CD4-positive, alpha-beta T cell treated with Interleukin-6 for 4 hours (primary cell): ENCODE data around the gene CLDN6.
A peak's percentile ranks its signal among the peaks of the same experiment; 100 is the strongest.

ENCODE experiments used
- DNase-seq: peaks from one replicate; pipeline ENCODE4 v3.0.0-alpha.2; 2020; ENCODE audit warnings: mixed read lengths

CLDN6 gene

DNA sequence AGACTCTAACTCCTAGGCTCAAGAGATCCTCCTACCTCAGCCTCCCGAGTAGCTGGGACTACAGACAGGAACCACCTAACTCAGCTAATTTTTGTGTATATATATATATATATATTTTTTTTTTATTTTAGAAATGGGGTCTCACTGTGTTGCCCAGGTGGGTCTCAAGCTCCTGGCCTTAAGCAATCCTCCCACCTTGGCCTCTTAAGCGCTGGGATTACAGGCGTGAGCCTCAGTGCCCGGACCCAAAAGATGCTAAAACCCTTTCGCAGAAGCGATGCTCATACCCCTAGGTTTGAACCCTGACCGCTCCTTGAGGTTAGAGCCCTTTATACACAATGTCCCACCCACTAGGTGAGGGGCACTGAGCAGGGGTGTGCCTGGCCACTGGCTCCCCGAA is 7.5 kb downstream of the CLDN6 start:
- no peak for DNase-seq

DNA sequence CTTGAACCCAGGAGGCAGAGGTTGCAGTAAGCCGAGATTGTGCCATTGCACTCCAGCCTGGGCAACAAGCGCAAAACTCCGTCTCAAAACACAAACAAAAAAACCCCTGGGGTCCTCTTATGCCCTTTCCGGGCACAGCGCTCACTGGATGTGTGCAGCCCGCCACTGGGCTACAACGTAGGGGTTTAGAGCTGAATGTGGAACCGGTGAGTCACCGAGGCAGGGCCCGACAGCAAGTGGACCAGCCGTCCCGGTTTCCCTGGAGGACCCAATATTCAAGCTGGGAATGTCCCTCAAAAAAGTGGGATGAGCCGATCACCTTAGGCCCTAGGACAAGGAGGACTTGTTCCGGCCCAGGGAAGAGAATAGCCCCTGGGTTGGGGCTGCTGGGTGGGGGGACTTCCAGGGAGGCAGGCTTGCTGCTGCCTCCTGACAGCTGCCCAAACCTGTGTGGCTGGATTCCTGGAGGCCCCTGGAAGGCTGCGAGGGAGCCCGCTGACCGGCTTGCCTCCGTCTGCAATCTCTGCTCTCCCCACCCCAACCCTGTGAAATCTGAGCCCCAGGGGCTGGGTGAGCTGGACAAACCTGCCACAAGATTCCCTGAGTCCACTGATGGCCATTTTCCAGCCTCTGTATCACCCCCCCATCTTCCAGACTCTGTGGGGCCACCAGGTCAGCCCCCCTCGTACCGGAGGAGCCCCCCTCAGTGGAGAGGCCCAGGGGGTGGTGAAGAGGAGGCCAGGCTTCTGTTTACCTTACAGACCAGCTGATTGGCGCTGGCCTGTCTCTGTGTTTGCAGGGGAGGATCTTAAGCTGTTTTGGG is 8.2 kb downstream of the CLDN6 start:
- no peak for DNase-seq

DNA sequence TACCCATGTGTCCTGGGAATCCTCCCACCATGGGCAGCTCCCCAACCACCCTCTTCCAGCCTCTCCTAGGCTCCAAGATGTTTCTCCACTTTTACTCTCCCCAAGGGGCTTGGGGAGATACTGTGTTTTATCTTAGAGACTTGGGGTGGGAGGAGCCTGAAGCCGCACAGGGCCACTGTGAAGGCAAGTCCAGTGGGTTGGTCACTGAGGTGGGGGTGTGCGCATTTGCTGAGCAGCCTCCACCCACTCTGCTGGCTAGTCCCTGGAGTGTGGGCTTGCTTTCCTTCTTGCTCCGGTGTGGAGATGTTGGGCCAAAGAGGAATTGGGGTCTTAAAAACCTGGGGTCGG is 9.3 kb downstream of the CLDN6 start:
- no peak for DNase-seq

DNA sequence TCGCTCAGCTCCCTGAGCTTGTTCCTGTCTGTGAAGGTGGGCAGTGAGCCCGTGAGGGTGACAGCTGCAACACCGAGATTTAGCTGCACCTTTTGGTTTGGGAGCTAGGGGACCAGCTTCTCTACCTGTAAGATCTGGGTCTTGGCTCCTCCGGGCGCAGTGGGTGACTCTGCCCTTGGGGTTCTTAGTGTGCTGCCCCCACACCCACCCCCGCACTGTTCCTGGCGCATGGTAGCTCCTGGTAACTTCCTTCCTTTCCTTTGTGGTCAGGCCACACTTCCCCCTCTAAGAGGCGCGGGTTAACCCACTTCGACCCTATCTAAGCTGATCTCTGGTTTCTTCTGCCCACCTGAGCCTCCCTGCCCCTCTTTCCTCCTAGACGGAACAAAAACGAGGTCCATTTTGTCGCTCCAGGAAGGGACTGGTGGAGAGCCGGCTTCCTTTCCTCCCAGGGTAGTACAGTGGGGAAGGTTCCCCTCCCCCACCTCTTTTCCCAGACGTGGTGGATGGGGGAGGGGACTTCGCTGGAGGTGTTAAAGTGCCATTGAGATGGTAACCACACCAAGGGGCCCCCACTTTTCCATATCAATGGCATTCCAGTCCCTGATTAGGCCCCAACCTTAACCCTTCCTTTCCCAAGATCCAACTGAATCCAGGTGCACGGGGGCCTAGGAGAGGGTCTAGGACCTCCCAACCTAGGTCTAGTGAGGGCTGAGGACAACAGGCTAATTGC is 9.9 kb downstream of the CLDN6 start:
- DNase-seq: peak; percentile 45

DNA sequence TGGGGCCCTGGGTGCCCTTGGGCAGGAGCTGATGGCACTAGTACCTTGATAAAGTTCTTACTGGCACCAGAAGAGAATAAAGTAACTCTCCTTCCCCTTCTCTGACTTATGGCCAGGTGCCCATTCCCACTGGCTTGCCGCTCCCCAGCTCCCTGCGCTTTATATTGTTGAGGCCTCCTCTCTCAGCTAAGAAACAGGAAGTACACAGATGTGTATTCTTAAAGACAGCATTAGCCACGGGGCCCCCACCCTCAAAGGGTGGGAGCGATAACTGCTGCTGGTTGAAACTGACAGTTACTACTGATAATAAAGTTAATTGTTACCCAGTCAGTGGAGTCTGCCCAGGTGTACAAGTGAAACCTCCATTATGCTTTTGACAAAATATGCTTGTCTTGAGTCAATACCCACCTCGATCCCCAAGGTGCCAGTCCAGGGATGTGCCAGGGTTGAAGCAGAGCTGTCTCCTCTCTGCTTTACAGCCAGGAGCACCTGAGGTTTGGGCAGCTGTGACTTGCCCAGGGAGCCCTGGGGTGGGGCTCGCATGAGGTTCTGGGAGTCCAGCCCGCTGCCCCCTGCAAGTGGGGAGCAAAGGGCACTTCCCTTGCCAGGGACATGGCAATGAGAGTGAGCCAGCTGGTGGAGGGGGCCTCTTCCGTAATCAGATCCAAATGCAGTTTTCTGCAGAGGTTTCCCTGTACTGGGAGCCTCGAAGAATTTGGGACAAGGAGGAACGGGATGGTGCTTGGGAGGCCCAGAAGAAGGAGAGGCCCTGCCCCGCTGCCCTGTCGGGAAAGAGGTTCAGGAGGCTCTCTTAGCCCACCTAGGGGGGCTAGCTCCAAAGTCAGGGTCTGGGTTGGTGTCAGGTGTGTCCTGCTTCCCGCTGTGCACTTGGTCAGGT is 10.7 kb downstream of the CLDN6 start:
- DNase-seq: no peak

DNA sequence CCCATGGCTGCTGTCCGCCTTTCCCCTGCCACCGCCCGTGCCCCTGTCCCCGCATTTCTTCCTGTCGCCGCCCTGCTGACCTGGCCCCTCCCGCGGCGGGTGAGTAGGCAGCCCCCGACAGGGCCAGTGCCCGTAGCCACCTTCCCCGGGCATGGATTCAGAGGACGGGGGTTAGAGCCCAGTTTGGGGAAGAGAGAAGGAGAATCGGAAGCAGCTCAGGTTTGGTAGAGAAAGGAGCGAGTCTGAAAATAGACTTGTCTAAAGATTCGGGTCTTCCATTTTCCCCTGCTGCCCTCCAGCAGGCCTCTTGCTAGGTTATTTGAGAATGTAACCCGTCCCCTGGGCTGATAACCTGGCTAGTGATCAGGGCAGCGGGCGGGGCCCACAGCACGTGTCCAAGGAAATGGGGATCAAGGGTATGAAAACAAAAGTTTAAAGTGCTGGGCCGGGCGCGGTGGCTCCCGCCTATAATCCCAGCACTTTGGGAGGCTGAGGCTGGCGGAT is 13.2 kb downstream of the CLDN6 start:
- DNase-seq: no peak

DNA sequence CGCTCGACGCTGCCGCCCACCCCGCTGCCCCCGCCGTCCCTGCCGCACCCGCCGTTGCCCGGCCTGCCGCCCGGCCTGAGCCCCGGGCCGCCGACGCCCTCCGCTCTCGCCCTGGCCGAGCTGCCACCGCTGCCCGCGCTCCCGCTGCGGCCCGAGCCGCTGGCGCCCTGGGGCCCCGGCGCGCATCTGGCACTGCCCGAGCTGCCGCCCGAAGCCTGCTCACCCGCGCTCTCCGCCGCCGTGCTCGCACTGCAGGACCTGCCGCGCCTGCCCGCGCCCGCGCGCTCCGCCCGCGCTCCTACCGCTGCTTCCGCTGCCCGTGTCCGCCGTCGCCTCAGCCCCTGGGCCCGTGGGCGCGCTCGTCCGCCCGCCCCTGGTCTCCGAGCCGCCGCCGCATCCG is 13.7 kb downstream of the CLDN6 start:
- DNase-seq: peak; percentile 26

DNA sequence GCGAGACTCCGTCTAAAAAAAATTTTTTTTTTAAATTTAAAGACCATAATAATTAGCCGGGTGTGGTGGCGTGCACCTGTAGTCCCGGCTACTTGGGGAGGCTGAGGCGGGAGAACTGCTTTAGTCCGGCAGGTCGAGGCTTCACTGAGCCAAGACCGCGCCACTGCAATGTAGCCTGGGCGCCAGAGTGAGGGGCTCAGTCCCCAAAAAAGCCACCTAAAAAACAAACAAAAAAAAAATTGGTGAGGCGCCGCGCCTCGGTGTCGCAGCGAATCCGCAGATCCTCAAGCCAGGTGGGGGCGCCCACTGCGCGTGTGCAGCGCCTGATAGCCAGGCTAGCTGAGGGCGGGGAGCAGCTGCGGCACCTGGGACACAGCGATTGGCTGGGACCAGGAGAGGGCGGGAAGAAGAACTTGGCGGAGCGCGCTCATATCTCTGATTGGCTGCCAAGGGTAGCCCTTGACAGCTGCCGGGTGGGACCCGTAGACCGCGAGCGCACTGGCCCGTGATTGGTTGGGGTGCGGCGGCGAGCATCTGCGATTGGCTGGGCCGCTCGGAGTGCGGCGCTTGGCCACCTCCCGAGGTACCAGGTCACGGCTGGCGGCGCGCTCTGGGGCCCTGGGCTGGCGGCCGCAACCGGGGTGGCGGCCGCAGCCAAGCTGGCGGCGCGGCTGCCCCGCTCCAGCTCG is 14.3 kb downstream of the CLDN6 start:
- DNase-seq: peak; percentile 97

DNA sequence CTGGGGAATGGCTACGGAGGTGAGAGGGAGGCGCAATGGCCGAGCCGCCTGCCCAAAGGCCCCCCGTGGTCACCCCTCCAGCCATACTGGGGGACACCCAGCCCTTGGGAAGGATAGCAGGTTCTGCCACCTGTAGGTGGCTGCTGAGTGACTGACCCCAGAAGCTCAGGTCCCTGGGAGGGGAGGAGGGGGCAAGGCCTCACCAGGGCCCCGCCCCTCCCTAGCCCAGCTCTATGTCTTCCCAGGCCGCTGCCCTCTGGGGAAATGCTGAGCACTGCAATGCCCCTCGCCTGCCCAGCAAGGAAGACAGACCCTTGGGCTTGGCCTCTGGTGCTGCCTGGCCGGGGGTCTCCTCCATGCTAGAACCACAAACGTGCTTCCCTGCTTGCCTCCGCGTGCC is 16.7 kb downstream of the CLDN6 start:
- DNase-seq: no peak

DNA sequence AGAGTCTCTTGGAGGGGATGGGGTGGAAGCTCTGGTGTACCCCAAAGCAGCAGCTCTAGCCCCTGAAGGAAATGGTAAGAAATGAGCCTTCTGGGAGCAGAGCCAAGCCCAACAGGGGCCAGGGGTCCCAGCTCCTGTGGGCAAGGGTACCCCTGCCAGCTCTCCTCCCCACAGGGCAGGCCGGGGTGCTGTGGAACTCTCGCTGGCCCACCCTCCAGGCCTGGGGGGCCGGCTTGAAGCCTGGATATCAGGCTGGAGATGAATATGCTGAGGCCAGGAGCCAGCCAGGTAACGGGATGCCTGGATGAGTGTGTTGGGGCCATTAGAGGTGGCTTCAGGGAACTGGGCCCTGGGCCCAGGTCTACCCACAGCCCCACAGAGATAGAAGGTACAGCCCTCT is 17.4 kb downstream of the CLDN6 start:
- no peak for DNase-seq

DNA sequence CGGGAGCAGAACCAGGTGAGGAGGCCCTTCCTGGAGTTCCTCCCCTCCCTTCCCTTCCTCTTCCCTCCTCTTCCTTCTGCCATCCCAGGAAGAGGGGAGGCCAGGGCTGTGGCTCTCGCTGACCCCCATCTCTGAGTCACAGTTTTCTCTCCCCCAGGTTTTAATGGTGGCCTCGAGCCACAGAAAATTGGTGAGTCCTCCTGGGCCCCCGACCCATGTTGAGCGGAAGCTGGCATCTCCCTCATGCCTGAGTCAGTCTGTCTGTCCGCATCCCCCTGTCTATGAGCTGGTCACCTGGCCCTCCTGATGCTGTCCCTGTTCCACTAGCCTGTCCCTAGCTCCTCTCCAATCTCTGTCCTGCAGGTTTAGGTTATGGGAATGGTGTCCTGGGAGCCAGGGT is 18.1 kb downstream of the CLDN6 start:
- DNase-seq: no peak

DNA sequence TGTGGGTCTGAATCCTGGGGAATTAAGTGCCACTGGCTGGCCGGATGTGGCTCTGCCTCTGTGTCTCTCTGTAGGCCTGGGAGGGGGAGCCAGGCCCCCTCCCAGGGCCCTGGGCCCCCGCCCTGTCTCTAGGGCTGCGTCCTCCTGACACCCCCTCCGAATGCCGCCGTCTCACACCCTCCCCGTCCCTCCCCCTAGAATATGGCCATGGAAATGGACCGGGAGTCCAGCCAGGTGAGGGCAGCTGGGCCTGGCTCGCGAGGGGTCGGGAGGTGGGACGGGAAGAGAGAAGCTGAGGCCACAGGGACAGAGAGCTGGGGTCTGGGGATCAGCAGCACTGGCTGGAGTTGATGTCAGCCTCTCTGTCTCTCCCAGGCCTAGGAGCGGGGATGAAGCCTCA is 21.7 kb downstream of the CLDN6 start:
- no peak for DNase-seq

DNA sequence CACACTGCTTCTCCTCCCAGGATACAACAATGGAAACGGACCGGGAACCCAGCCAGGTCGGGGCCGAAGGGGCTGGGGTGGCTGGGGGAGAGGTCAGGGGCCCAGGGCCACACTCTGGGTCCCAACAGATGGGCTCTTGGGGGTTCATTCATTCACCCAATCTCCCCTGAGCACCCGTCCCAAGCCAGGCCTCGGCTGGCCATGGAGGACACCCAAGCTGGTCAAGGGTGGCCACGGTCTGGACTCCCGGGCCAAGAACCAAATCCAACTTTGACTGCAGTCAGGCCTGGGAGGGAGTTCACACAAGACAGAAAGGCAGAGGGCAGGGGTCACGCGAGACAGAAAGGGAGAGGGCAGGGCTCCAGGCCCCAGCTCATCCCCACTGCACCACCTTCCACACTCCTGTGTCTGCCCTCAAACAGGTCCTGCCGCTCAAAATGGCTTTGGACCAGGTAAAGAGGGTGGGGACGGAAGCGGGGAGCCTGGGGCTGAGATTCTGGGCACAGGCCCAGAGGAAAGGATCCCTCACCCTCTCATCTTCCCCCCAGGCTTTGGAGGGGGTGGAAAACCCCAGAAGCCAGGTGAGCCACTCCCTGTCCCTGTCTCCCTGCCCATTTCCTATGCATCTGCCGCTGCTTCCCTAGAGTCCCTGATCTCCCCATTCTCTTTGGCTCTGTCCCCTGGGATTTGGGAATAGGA is 25.5 kb downstream of the CLDN6 start:
- DNase-seq: no peak

DNA sequence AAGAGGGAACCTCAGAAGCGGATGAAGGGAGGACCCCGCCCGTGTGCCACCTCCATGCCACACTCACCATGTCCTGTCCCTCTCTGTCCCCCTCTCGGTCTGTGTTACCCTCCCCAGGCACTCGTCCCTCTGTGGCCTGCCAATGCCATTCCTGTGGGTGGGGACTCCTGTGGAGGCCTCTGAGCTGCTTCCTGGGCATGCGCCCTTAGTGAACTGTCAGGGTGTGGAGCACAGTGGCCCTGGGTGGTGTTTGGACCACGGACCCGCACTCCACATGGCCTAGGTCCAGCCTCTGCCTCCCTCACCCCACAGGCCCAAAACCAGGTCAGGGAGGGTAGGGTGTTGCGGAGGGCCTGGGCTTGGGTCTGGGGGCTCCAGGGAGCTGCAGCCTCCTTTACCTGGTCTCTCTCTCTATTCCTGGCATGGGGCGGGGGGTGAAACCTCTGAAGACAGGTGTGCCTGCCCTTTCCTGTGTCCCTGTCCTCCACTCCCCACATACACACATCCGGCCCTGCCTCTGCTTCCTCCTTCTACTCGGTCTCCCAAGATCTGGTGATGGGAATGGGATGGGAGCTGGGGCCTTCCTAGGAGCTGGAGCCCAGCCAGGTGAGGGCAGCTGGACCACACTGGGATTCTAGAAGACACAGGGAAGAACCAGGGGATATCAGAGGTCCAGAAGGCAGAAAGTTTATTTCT is 26.3 kb downstream of the CLDN6 start:
- no peak for DNase-seq

DNA sequence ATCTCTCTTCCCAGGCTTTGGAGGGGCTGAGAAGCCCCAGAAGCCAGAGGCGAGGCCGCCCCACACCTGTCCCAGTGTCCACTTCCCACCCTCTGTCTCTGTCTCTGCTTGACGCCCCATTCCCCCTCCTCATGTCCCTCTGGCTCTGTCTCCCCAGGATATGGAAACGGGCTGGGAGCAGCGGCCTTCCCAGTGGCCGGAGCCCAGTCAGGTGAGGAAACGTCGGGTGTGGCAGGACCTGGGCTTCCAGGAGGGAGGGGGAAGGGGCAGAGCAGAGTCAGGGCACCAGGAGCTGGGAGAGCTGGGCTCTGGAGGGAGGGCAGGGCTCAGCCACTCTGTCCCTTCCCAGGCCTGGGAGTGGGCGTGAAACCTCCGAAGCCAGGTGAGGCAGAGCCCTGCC is 27.1 kb downstream of the CLDN6 start:
- DNase-seq: no peak

DNA sequence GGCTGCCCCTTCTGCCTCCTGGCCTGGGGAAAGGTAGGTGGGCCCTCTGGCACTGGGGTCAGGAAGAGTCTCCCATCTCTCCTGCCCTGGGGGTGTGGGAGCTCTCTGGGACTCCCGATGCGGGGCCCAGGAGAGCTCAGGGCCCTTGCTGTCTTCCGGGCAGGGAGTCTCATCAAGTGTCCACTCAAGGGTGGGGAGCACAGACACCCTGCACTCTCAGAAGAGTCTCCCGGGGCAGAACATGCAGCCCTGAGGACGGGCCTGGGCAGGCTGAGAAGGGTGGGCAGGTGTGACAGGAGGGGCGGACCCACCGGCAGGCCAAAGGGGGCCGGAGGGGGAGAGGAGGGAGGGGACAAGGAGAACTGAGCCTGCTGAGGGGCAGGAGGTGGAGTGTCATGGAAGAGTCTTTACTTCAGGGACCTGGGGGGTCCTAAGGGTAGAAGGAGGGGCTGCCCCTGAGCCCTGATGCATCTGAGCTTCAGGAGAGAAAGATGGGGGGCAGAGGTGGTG is 29.3 kb downstream of the CLDN6 start:
- no peak for DNase-seq

DNA sequence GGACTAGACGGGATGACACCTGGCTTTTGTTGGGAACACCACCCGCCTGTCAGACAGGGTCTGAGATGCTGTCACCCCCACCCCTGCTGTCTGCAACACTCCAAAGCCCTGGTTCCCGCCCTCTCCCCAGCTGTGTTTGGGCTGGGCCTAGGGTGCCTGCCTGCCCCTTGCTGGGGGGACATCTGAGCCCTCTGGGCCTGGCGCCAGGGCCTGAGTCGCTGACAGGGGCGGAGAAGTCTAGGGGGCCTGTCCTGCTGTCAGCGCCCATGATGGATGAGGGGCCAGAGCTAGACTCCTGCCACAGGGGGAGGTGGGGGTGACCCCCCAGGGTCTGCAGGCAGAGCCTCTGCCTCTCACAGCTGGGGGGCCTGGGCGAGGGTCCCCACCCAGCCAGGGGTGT is 30.1 kb downstream of the CLDN6 start:
- DNase-seq: no peak

DNA sequence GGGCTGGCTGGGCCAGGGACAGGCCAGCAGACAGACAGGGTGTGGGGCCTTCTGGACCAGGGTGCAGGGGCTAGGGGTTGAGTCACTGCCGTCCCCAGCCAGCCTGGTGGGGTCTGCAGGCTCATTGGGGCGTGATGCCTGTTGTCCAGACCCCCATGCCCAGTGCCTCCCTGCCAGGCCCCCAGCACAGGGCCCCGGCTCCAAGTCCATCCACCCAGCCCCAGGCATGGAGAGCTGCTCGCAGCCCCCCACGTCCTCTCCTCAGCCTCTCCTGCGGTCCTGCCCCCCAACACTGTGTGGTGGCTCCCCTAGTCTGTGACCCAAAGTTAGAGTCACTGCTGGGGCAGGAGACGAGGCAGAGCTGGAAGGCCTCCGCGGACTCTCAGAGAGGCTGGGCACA is 30.7 kb downstream of the CLDN6 start:
- DNase-seq: no peak

DNA sequence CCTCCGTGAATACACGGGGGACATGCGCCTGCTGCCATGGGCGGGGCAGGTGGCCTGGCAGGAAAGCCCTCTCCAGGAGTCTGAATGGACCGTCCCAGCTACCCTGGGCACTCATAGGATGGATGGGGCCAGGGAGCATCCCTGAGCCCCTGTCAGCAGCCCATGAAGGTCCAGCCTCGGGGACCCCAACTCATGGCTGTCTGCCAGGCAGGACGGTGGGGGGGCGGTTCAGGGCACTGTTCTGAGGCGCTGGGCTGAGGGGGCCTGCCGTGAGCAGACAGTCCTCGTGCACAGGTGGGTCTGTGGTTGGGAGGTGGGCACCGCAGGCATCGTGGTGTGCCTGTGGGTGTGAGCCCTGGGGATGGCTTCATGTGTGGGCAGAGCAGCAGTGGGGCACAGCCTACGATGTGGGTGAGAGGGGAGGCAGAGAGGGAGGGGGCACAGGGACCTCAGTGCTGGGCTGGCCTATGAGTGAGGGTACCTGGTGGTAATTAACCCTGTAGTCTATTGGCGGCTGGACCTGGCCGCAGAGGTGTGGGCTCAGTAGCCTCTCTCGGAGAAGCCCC is 31.3 kb downstream of the CLDN6 start:
- DNase-seq: no peak

DNA sequence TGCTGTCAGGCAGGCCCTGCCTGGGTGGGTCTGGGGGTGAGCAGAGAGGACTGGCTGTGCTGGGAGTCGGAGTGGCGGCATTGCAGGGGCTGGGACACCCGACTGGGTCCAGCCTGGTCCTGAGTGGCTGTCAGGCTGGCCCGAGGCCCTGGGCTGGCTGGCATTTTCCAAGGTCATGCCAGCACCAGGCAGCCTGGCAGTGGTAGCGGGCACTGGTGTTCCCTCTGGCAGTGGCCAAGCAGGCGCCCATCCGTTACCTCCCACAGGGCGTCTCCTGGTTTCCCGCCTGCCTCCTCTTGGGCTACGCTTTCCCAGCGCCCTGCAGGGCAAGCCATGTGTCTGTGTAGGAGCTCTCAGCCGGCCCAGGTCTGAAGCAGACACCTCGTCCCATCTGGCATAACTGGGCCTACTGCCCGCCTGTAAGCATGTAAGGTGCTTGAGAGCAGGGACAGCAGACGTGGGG is 32.1 kb downstream of the CLDN6 start:
- DNase-seq: no peak

DNA sequence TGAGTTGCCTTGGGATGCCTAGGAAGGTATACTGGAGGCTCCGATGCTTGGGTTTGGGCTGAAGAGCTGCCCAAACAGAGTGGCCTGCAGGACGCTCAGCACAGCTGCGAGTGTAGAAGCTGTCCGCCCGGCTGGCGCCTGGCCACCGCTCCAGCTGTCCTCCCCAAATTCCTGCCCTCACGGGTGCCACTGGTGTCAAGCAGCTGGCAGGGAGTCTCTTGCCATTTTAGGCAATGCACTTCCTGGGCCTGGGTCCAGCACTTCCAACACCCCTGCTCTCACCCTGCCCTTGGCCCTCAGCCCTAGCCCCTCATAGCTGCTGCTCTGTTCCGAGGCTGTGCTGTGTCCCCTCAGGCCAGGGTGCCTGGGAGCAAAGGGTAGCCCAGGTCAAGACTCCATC is 32.5 kb downstream of the CLDN6 start:
- no peak for DNase-seq
